HG02678 (cell line): ENCODE measurements around the gene ARVCF.

ENCODE experiments used
- ATAC-seq: cut with Tn5 transposase; IDR thresholded peaks from one replicate; pipeline ENCODE4 v1.9.1; 2021; ENCODE audit warnings: mild to moderate bottlenecking, moderate library complexity; ENCODE audit not compliant: unreplicated experiment

Gene ARVCF

GRCh38 chr22:19964701-19965386 lies 51.8 kb downstream of the ARVCF start:
- no peak for ATAC-seq

GRCh38 chr22:19963863-19964642 lies 52.6 kb downstream of the ARVCF start:
- ATAC-seq, result no peak

DNA sequence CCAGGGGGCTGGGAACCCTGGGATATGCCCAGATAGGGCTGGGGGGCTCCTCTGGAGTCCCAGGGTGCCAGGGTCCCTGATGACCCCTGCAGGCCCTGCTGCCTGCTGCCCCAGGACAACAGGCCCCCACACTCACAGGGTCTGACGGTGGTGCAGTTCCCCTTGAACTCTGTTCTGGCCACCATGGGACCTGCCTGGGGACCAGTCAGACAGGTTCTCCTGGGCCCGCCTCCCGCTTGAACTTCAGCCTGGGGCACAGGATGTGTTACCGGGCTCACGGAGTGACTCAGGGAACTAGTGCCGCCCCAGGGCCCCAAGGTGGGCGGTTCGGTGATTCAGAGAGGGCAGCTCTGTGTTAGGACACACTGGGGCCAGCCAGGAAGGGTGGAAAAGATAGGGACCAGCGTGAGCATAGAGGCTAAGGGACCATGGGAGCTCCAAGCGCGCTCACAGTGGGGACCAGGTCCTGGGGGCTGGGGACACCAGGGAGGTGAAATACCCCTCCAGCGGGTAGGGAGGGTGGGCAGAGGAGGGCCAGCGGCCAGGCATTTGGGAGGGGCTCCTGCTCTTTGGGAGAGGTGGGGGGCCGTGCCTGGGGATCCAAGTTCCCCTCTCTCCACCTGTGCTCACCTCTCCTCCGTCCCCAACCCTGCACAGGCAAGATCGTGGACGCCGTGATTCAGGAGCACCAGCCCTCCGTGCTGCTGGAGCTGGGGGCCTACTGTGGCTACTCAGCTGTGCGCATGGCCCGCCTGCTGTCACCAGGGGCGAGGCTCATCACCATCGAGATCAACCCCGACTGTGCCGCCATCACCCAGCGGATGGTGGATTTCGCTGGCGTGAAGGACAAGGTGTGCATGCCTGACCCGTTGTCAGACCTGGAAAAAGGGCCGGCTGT lies 53.5 kb downstream of the ARVCF start:
- ATAC-seq, result no peak

DNA sequence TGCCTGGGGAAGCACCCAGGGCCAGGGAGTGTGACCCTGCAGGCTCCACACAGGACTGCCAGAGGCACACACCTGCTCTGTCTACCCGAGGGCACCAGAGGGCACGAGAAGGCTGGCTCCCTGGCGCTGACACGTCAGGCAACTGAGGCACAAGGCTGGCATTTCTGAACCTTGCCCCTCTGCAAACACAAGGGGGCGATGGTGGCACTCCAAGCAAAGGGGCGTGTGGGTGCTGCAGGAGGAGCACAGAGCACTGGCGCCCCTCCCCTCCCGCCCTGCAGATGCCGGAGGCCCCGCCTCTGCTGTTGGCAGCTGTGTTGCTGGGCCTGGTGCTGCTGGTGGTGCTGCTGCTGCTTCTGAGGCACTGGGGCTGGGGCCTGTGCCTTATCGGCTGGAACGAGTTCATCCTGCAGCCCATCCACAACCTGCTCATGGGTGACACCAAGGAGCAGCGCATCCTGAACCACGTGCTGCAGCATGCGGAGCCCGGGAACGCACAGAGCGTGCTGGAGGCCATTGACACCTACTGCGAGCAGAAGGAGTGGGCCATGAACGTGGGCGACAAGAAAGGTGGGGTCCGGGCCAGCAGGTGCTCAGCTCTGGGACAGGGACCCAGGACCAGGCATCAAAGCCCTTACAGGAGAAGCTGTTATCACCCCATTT lies 54.2 kb downstream of the ARVCF start:
- ATAC-seq, result no peak

DNA sequence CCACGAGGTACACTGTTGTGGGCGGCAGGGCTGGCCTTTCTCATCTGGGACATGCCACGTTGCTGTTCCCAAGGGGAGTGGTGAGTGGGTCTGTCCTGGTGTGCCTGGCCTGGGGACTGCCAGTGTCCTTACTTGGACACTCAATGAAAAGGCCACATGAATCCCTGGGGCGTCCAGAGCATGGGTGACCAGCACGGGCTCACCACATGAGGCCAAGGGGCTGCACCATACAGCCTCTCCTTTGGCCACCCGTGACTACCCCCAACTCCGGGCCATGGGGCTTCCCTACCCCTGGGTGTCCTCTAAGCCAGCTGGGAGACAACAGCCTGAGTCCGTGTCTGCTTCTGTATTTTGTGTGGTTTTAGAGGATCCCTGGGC lies 54.8 kb downstream of the ARVCF start:
- no peak for ATAC-seq

DNA sequence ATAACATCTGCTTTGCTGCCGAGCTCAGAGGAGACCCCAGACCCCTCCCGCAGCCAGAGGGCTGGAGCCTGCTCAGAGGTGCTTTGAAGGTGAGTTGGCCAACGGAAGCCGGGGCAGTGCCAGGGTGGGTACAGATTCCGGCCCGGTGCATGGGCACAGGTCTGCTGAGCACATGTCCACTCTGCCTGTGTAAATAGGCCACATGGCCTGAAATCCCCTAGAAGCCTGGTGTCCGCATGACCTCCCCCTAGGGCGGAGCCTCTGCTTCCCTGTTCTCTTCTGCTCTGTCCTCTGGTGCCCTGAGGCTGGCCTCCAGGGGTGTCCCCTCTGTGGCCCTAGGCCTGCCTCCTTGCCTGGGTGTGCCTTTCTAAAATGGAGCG lies 55.4 kb downstream of the ARVCF start:
- no peak for ATAC-seq

GRCh38 chr22:19960491-19961200 lies 56.0 kb downstream of the ARVCF start:
- ATAC-seq, result no peak

- ATAC-seq, result no peak
These were observed 56.8 kb downstream of the ARVCF start for GRCh38 chr22:19959587-19960490.

DNA sequence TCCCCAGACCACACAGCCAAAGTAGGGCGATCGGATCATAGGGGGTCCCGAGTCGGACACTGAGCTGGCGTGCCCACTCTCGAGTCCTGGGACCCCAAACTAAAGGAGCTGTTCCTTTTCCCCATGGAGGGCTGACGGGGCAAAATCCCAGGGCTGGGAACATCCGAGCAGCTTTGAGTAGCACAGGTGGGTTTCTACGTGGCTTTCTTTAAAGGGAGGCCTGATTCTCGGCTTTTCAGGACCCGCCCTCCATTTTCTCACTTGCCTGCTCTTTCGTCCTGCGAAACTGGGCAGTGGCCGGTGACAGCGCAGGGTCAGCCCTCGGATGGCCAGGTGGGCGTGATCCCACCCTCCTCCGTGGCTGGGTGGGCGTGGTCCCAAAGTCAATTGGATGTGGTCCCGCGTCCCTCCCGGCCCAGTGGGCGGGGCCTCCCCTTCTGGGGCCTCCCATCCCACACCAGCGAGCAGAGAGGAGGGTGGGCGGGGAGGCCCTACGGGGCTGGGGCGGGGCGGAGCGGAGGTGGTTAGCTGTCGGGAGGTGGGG lies 57.5 kb downstream of the ARVCF start:
- ATAC-seq, result no peak

- ATAC-seq, result no peak
These were observed 58.3 kb downstream of the ARVCF start for GRCh38 chr22:19958083-19959042.

GRCh38 chr22:19957445-19957844 lies 59.2 kb downstream of the ARVCF start:
- no peak for ATAC-seq

- no peak for ATAC-seq
These were observed 61.1 kb downstream of the ARVCF start for GRCh38 chr22:19955241-19956128.

GRCh38 chr22:19951346-19951745 lies 65.3 kb downstream of the ARVCF start:
- no peak for ATAC-seq

- ATAC-seq, result no peak
These were observed 68.4 kb downstream of the ARVCF start for GRCh38 chr22:19948057-19948760.

DNA sequence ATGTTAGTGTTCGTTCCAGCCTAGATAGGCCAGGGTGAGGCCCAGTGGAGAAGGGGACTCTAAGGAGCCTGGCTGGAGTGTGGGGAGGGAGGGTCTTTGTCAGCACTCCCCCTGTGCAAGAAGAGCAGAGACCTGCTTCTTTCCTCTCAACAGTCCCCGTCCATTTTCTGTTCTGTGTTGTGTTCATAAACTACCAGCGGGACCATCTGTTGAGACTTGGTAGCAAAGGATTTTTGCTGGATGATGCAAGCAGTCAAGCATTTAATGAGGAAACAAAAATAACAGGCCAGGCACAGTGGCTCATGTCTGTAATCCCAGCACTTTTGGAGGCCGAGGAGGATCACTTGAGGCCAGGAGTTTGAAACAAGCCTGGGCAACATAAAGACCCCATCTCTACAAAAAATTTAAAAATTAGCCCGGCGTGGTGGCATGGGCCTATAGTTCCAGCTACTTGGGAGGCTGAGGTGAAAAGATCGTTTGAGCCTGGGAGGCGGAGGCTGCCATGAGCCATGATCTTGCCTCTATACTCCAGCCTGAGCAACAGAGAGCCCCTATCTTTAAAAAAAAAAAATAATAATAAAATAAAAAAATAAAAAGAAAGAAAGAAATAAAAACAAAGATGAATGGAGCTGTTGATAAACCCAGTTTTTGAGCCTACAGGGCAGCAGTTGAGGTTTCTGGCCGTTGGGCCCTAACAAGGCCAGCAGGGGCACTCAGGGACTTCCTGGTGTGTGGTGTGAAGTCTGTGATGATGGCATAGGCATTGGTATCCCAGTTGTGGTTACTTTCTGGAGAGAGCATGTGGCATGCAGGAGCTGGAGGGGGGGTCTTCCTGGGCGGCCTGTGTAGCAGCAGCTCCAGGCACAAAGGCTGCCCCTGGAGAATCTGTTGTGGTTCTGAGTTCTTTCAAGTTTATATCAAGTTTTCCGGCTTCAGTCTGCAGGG lies 73.3 kb downstream of the ARVCF start:
- no peak for ATAC-seq
